Measurements from ENCODE around the gene FKBP6.
"Not testable (repeated sequence)": the region's sequence is repeated elsewhere in the genome, so short reads cannot be mapped to it uniquely, and the experiment has no call there.

Gene FKBP6

GRCh38 chr7:73377413-73378200 lies 49.6 kb downstream of the FKBP6 start:
- H3K9me3 Mint-ChIP-seq; H3K4me3 Mint-ChIP-seq; H3K4me1 Mint-ChIP-seq (ENCODE audit: low read depth); H3K36me3 Mint-ChIP-seq (ENCODE audit: low read depth); H3K27ac Mint-ChIP-seq: not testable (repeated sequence)
- peaks cover 17% of the 10 kb centered on the region for H3K27me3 Mint-ChIP-seq (ENCODE audit: low read depth)

- Mint-ChIP-seq H3K27ac (no peak overlapping the region), H3K36me3 (ENCODE audit: low read depth) (no peaks in the 10 kb centered on the region), H3K27me3 (ENCODE audit: low read depth) (peaks cover 4% of the 10 kb centered on the region), H3K4me1 (ENCODE audit: low read depth) (no peaks in the 10 kb centered on the region), H3K9me3 (peaks cover 25% of the 10 kb centered on the region), H3K4me3 (no peak overlapping the region)
These were observed 55.1 kb downstream of the FKBP6 start for GRCh38 chr7:73382934-73383503.

- Mint-ChIP-seq H3K27me3 (ENCODE audit: low read depth) (no peaks in the 10 kb centered on the region), H3K36me3 (ENCODE audit: low read depth) (no peaks in the 10 kb centered on the region), H3K4me3 (no peak overlapping the region), H3K27ac (no peak overlapping the region), H3K9me3 (peaks cover 44% of the 10 kb centered on the region), H3K4me1 (ENCODE audit: low read depth) (no peaks in the 10 kb centered on the region)
These were observed 59.4 kb downstream of the FKBP6 start for GRCh38 chr7:73387221-73387828.

- H3K9me3 Mint-ChIP-seq, result peaks cover 40% of the 10 kb centered on the region
- no peaks in the 10 kb centered on the region for H3K36me3 Mint-ChIP-seq (ENCODE audit: low read depth)
- no peak overlapping the region for H3K4me3 Mint-ChIP-seq
- H3K27ac Mint-ChIP-seq, result no peak overlapping the region
- no peaks in the 10 kb centered on the region for H3K4me1 Mint-ChIP-seq (ENCODE audit: low read depth)
- H3K27me3 Mint-ChIP-seq (ENCODE audit: low read depth), result no peaks in the 10 kb centered on the region
These were observed 60.0 kb downstream of the FKBP6 start for GRCh38 chr7:73387908-73388414.

GRCh38 chr7:73391396-73391795 lies 63.4 kb downstream of the FKBP6 start:
- no peaks in the 10 kb centered on the region for H3K4me1 Mint-ChIP-seq (ENCODE audit: low read depth)
- no peak overlapping the region for H3K4me3 Mint-ChIP-seq
- H3K36me3 Mint-ChIP-seq (ENCODE audit: low read depth), result no peaks in the 10 kb centered on the region
- no peaks in the 10 kb centered on the region for H3K27me3 Mint-ChIP-seq (ENCODE audit: low read depth)
- no peak overlapping the region for H3K27ac Mint-ChIP-seq
- peaks cover 29% of the 10 kb centered on the region for H3K9me3 Mint-ChIP-seq

- H3K4me1 Mint-ChIP-seq (ENCODE audit: low read depth), result peaks cover 1% of the 10 kb centered on the region
- no peak overlapping the region for H3K27ac Mint-ChIP-seq
- no peaks in the 10 kb centered on the region for H3K36me3 Mint-ChIP-seq (ENCODE audit: low read depth)
- no peak overlapping the region for H3K4me3 Mint-ChIP-seq
- no peaks in the 10 kb centered on the region for H3K27me3 Mint-ChIP-seq (ENCODE audit: low read depth)
- H3K9me3 Mint-ChIP-seq, result peaks cover 7% of the 10 kb centered on the region
These were observed 66.5 kb downstream of the FKBP6 start for GRCh38 chr7:73394422-73394821.

GRCh38 chr7:73395538-73396503 lies 67.9 kb downstream of the FKBP6 start:
- no peaks in the 10 kb centered on the region for H3K36me3 Mint-ChIP-seq (ENCODE audit: low read depth)
- no peak overlapping the region for H3K4me3 Mint-ChIP-seq
- peaks cover 1% of the 10 kb centered on the region for H3K4me1 Mint-ChIP-seq (ENCODE audit: low read depth)
- no peaks in the 10 kb centered on the region for H3K9me3 Mint-ChIP-seq
- no peaks in the 10 kb centered on the region for H3K27me3 Mint-ChIP-seq (ENCODE audit: low read depth)
- H3K27ac Mint-ChIP-seq, result no peak overlapping the region

- no peaks in the 10 kb centered on the region for H3K9me3 Mint-ChIP-seq
- peaks cover 1% of the 10 kb centered on the region for H3K4me1 Mint-ChIP-seq (ENCODE audit: low read depth)
- H3K4me3 Mint-ChIP-seq, result no peak overlapping the region
- H3K27me3 Mint-ChIP-seq (ENCODE audit: low read depth), result no peaks in the 10 kb centered on the region
- H3K36me3 Mint-ChIP-seq (ENCODE audit: low read depth), result no peaks in the 10 kb centered on the region
- no peak overlapping the region for H3K27ac Mint-ChIP-seq
These were observed 69.7 kb downstream of the FKBP6 start for GRCh38 chr7:73397521-73398281.

- H3K4me3 Mint-ChIP-seq; H3K36me3 Mint-ChIP-seq (ENCODE audit: low read depth); H3K9me3 Mint-ChIP-seq; H3K4me1 Mint-ChIP-seq (ENCODE audit: low read depth); H3K27ac Mint-ChIP-seq; H3K27me3 Mint-ChIP-seq (ENCODE audit: low read depth): not testable (repeated sequence)
These were observed 71.5 kb downstream of the FKBP6 start for GRCh38 chr7:73399185-73400050.

- H3K27me3 Mint-ChIP-seq (ENCODE audit: low read depth); H3K4me1 Mint-ChIP-seq (ENCODE audit: low read depth); H3K36me3 Mint-ChIP-seq (ENCODE audit: low read depth); H3K27ac Mint-ChIP-seq; H3K4me3 Mint-ChIP-seq; H3K9me3 Mint-ChIP-seq: not testable (repeated sequence)
These were observed 76.9 kb downstream of the FKBP6 start for GRCh38 chr7:73404860-73405259.
